Stomach (tissue), 9 donors: Measurements from ENCODE around the gene SPC24. TPM values are rescaled to one million over a fixed set of nuclear protein-coding genes. Genes with fewer than 3 reads are reported as not detected.
A peak's percentile ranks its signal among the peaks of the same experiment; 100 is the strongest.
"Not testable (repeated sequence)": the region's sequence is repeated elsewhere in the genome, so short reads cannot be mapped to it uniquely, and the experiment has no call there.

Experiments
- DNase-seq, 2 donors: peaks; one replicate each; pipeline versions ENCODE4 v3.0.0 to v3.0.0-alpha.2; 2013 to 2019
- H3K27ac ChIP-seq, 5 donors: fragments of 200-600 bp in 4 of 5; sonication (generic) in 4 of 5; one replicate each; pipeline ENCODE4 v1.5.1; 2013 to 2019; ENCODE audit warnings: mild to moderate bottlenecking in 1 of 5, moderate library complexity in 1 of 5
- H3K27me3 ChIP-seq, 3 donors: fragments of 200-600 bp; sonication (generic); one replicate each; pipeline ENCODE4 v1.5.1; 2017 to 2019; ENCODE audit warnings: mixed run types in 1 of 3
- H3K36me3 ChIP-seq, 4 donors: fragments of 200-600 bp; sonication (generic); 1 replicate in 3 of 4; 2 replicates in 1 of 4; pipeline ENCODE4 v1.5.1; 2016 to 2019
- H3K4me1 ChIP-seq, 4 donors: fragments of 200-600 bp; sonication (generic); one replicate each; pipeline ENCODE4 v1.5.1; 2016 to 2019
- H3K4me3 ChIP-seq, 4 donors: fragments of 200-600 bp; sonication (generic) in 3 of 4; one replicate each; pipeline ENCODE4 v1.5.1; 2016 to 2019; ENCODE audit warnings: mild to moderate bottlenecking in 1 of 4
- H3K9me3 ChIP-seq, 4 donors: fragments of 200-600 bp; sonication (generic); one replicate each; pipeline ENCODE4 v1.5.1; 2016 to 2019
- EP300 ChIP-seq: sonication (generic); formaldehyde crosslinking; IDR thresholded peaks from one replicate; pipeline ENCODE4 v1.6.1; 2017; ENCODE audit warnings: antibody characterized with exemption
- POLR2A ChIP-seq, 4 donors: fragments of 450-650 bp; IDR thresholded peaks; one replicate each; pipeline ENCODE4 v1.6.1; 2016; ENCODE audit warnings: antibody characterized with exemption in 4 of 4, control low read depth in 2 of 4, mild to moderate bottlenecking in 1 of 4, moderate library complexity in 1 of 4
- POLR2AphosphoS5 ChIP-seq, 3 donors: sonication (generic); formaldehyde crosslinking; IDR thresholded peaks; one replicate each; pipeline ENCODE4 v1.6.1; 2016; ENCODE audit warnings: antibody characterized with exemption in 3 of 3
- WGBS, 5 donors: extraction: QIAGEN DNeasy Blood & Tissue Kit in 3 of 5; methylation state at CpG; one replicate each; pipeline versions ENCODE4 v1.1.5 to v1.1.7; 2013 to 2018; 5-methylcytosine and 5-hydroxymethylcytosine counted together
- intact Hi-C: fragments of 100-400 bp; cut with DNase I; formaldehyde crosslinking; loops from one replicate; pipeline ENCODE4 v1.15.1; 2023; ENCODE audit warnings: low total_unique reads
- polyA plus RNA-seq, 3 donors: library from polyadenylated mRNA; stranded (reverse); fragments of 200-250 nt; gene quantifications; one replicate each; pipeline ENCODE4 v1.2.3, GENCODE V29; 2013
- total RNA-seq, 5 donors: library from RNA; depleted of rRNA; stranded (reverse); fragments of >200 nt; gene quantifications; one replicate each; pipeline versions ENCODE4 v1.1.0 to v1.2.3, GENCODE V29; 2014 to 2016
- TF ChIP-seq, protein P1 (sequence below), 7 experiments: fragments of 450-650 bp in 4 of 7; fragments of 200-600 bp in 3 of 7; sonication (generic) in 3 of 7; IDR thresholded peaks; one replicate each; pipeline ENCODE4 v1.5.1; 2016 to 2019; ENCODE audit warnings: antibody characterized with exemption in 7 of 7, control low read depth in 2 of 7, mild to moderate bottlenecking in 1 of 7
- donor health status: healthy with polysubstance abuse.
- donor health status: Bipolar disorder and iron deficiency.
- donor health status: healthy.

The SPC24 gene
- total and polyA plus RNA-seq, 8 donors: 3.7 to 20.4 (median 9.2) TPM; not detected in 2

GRCh38 chr19:11164296-11164695 lies 8.7 kb upstream of the SPC24 start:
- TF ChIP-seq POLR2A (IDR thresholded peaks at IDR 0.05) (no peak), POLR2AphosphoS5 (IDR thresholded peaks at IDR 0.05) (no peak), EP300 (no peak)
- TF ChIP-seq, protein P1, sequence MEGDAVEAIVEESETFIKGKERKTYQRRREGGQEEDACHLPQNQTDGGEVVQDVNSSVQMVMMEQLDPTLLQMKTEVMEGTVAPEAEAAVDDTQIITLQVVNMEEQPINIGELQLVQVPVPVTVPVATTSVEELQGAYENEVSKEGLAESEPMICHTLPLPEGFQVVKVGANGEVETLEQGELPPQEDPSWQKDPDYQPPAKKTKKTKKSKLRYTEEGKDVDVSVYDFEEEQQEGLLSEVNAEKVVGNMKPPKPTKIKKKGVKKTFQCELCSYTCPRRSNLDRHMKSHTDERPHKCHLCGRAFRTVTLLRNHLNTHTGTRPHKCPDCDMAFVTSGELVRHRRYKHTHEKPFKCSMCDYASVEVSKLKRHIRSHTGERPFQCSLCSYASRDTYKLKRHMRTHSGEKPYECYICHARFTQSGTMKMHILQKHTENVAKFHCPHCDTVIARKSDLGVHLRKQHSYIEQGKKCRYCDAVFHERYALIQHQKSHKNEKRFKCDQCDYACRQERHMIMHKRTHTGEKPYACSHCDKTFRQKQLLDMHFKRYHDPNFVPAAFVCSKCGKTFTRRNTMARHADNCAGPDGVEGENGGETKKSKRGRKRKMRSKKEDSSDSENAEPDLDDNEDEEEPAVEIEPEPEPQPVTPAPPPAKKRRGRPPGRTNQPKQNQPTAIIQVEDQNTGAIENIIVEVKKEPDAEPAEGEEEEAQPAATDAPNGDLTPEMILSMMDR (IDR thresholded peaks at IDR 0.05): no peak

GRCh38 chr19:11160440-11160768 lies 4.8 kb upstream of the SPC24 start:
- DNase-seq, H3K4me3 ChIP-seq, intact Hi-C loops, H3K9me3 ChIP-seq, H3K27me3 ChIP-seq: not testable (repeated sequence)
- Histone ChIP-seq H3K36me3 (peaks cover 0 to 11% (median 9%) of the 10 kb centered on the region in 4 donors), H3K4me1 (peaks cover 23 to 86% (median 47%) of the 10 kb centered on the region in 4 donors), H3K27ac (peak overlapping the region in 4 of 5 donors; percentile 70 to 88 (median 82))
- 85 to 100% (median 97%) methylated on average over 2 of the region's 2 CpGs for WGBS, 5 donors

More at GRCh38 chr19:11164296-11164695, 8.7 kb upstream of the SPC24 start:
- 64 to 81% (median 75%) methylated on average over 11 of the region's 11 CpGs for WGBS, 5 donors
- peaks cover 15 to 50% (median 47%) of the 10 kb centered on the region in 4 donors for H3K36me3 ChIP-seq
- intact Hi-C loops: no loop called here
- DNase-seq: no peak
- peak overlapping the region; percentile 63 to 88 (median 83) for H3K27ac ChIP-seq
- peaks cover 16 to 69% (median 33%) of the 10 kb centered on the region in 4 donors for H3K4me1 ChIP-seq
- H3K4me3 ChIP-seq: no peak overlapping the region
- no peaks in the 10 kb centered on the region for H3K9me3 ChIP-seq
- no peaks in the 10 kb centered on the region for H3K27me3 ChIP-seq

DNA sequence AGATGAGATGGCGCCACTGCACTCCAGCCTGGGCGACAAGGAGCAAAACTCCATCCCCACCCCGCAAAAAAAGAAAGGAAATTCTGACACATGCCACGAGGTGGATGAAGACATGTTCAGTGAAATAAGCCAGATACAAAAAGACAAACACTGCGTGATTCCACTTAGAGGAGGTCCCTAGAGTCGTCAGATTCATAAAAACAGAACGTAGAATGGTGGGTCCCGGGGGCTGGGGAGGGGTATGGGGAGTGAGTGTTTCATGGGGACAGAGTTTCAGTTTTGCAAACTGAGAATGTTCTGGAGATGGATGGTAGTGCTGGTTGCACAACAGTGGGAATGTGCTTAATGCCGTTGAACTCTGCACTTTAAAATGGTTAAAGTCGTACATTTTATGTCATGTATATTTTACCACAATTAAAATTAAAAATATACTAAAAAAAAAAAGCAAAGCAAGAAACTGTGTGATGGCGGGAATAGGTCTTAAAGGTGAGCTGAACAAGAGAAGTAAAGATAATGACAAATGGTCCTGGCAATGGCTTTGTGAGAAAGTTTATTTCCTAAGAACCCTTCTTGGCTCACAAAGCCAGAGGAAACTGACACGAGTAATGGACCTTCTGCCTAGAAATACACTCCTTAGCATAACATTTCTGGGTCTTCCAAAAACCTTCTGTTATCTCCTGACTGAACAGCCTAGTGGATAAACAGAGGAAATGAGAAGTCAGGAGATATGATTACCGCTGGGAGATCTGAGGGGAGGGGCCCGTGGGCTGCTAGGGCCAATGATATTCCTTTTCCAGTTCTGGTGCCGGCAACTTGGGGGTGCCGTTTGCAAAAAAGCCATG lies 4.2 kb upstream of the SPC24 start:
- Histone ChIP-seq H3K27ac (peak overlapping the region in 4 of 5 donors; percentile 70 to 88 (median 82)), H3K27me3 (no peaks in the 10 kb centered on the region), H3K4me3 (no peak overlapping the region), H3K36me3 (peaks cover 0 to 10% (median 6%) of the 10 kb centered on the region in 4 donors), H3K9me3 (no peaks in the 10 kb centered on the region), H3K4me1 (peaks cover 29 to 87% (median 51%) of the 10 kb centered on the region in 4 donors)
- 41 to 52% (median 48%) methylated on average over 16 of the region's 16 CpGs for WGBS, 5 donors
- TF ChIP-seq POLR2A (IDR thresholded peaks at IDR 0.05) (no peak), POLR2AphosphoS5 (IDR thresholded peaks at IDR 0.05) (peak; percentile 3 to 64 (median 47))
- DNase-seq: peak in 1 of 2 donors; percentile 66
- intact Hi-C loops: no loop called here

DNA sequence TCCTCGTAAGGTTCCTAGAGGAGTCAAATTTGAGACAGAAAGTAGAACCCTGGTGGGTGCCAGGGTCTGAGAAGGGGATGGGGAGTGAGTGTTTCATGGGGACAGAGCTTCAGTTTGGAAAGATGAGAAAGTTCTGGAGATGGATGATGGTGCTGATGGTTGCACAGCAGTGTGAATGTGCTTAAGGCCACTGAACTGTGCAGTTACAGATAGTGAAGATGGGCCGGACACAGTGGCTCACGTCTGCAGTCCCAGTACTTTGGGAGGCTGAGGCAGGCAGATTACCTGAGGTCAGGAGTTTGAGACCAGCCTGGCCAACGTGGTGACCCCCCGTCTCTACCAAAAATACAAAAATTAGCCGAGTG lies 917 bp downstream of the SPC24 start:
- no peaks in the 10 kb centered on the region for H3K36me3 ChIP-seq
- DNase-seq: no peak
- H3K9me3 ChIP-seq: no peaks in the 10 kb centered on the region
- WGBS, 5 donors: 37 to 59% (median 44%) methylated on average over 6 of the region's 6 CpGs
- intact Hi-C loops: no loop called here
- no peaks in the 10 kb centered on the region for H3K27me3 ChIP-seq
- H3K27ac ChIP-seq: peak overlapping the region in 2 of 5 donors; percentile 81 to 88
- H3K4me1 ChIP-seq: peaks cover 35 to 89% (median 62%) of the 10 kb centered on the region in 4 donors
- H3K4me3 ChIP-seq: peak overlapping the region in 3 of 4 donors; percentile 62 to 73 (median 69)
- TF ChIP-seq POLR2AphosphoS5 (IDR thresholded peaks at IDR 0.05) (no peak), POLR2A (IDR thresholded peaks at IDR 0.05) (no peak), EP300 (no peak)
- TF ChIP-seq, protein P1 (IDR thresholded peaks at IDR 0.05): no peak

DNA sequence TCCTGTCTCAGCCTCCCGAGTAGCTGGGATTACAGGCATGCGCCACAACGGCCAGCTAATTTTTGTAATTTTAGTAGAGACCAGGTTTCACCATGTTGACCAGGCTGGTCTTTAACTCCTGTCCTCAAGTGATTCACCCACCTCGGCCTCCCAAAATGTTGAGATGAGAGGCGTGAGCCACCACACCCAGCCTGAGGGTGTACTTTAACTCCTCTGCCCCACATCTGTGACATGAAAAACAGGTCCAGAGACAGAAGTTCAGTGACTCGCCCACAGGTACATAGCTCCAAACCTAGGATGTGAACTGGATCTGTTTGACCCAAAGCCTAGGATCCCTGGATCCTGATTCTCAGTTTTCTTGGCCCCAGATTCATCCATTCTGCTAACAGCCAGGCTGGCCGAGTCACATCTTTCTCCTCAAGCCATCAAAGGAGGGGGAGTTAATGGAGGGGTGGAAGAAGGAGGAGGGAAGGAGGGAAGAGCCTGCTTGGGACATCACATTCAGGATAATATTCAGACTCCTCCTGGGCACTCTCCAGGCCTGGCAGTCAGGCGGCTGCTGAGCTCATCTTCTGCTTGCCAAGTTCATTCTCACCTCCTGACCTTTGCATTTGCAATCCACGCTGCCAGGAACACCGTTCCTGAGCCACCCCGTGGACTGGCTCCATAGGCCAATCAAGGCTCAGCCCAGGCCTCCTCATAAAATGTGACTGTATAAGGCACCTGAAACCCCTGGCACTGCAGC lies 3.1 kb downstream of the SPC24 start:
- H3K27ac ChIP-seq: peak overlapping the region; percentile 50 to 88 (median 82)
- H3K27me3 ChIP-seq: no peaks in the 10 kb centered on the region
- intact Hi-C loops: no loop called here
- DNase-seq: peak; percentile 74 to 87
- 49 to 55% (median 54%) methylated on average over 11 of the region's 11 CpGs for WGBS, 5 donors
- no peak overlapping the region for H3K4me3 ChIP-seq
- TF ChIP-seq EP300 (no peak), POLR2AphosphoS5 (IDR thresholded peaks at IDR 0.05) (peak; percentile 57 to 93 (median 91)), POLR2A (IDR thresholded peaks at IDR 0.05) (no peak)
- H3K9me3 ChIP-seq: no peaks in the 10 kb centered on the region
- H3K36me3 ChIP-seq: no peaks in the 10 kb centered on the region
- peaks cover 30 to 75% (median 51%) of the 10 kb centered on the region in 4 donors for H3K4me1 ChIP-seq
